Tibial nerve (tissue), 4 donors: ENCODE results near the gene DPP4. TPM values are rescaled to one million over a fixed set of nuclear protein-coding genes. Genes with fewer than 3 reads are reported as not detected.

ENCODE experiments used
- DNase-seq, 2 donors: peaks; one replicate each; pipeline ENCODE4 v3.0.0-alpha.2; 2019; ENCODE audit warnings: low spot score in 2 of 2
- H3K27ac ChIP-seq, 4 donors: fragments of 200-600 bp; sonication (generic) in 3 of 4; one replicate each; pipeline ENCODE4 v1.5.1; 2017 to 2019; ENCODE audit warnings: mild to moderate bottlenecking in 1 of 4
- H3K27me3 ChIP-seq, 2 donors: fragments of 200-600 bp; sonication (generic) in 1 of 2; one replicate each; pipeline versions ENCODE4 v1.5.1 to v1.6.0; 2017 to 2019
- H3K36me3 ChIP-seq, 3 donors: fragments of 200-600 bp; sonication (generic); one replicate each; pipeline ENCODE4 v1.5.1; 2018 to 2019
- H3K4me1 ChIP-seq, 4 donors: fragments of 200-600 bp; sonication (generic) in 3 of 4; one replicate each; pipeline ENCODE4 v1.5.1; 2017 to 2019
- H3K4me3 ChIP-seq, 4 donors: fragments of 200-600 bp; sonication (generic) in 3 of 4; one replicate each; pipeline ENCODE4 v1.5.1; 2017 to 2019; ENCODE audit warnings: mild to moderate bottlenecking in 1 of 4, moderate library complexity in 1 of 4
- H3K9me3 ChIP-seq, 4 donors: fragments of 200-600 bp; sonication (generic) in 3 of 4; one replicate each; pipeline ENCODE4 v1.5.1; 2017 to 2019
- CTCF ChIP-seq, 5 experiments: fragments of 200-600 bp in 3 of 5; fragments of 450-650 bp in 2 of 5; sonication (generic) in 3 of 5; IDR thresholded peaks; one replicate each; pipeline ENCODE4 v1.5.1; 2016 to 2019; ENCODE audit warnings: antibody characterized with exemption in 5 of 5, mild to moderate bottlenecking in 3 of 5, moderate library complexity in 2 of 5
- EP300 ChIP-seq, 2 donors: sonication (generic); formaldehyde crosslinking; IDR thresholded peaks; one replicate each; pipeline ENCODE4 v1.6.1; 2017; ENCODE audit warnings: antibody characterized with exemption in 2 of 2, mild to moderate bottlenecking in 1 of 2
- POLR2A ChIP-seq, 2 donors: fragments of 450-650 bp; IDR thresholded peaks; one replicate each; pipeline ENCODE4 v1.6.1; 2017; ENCODE audit warnings: antibody characterized with exemption in 2 of 2, mild to moderate bottlenecking in 2 of 2, moderate library complexity in 2 of 2
- WGBS, 2 donors: methylation state at CpG; one replicate each; pipeline ENCODE4 v1.1.5; 2018; 5-methylcytosine and 5-hydroxymethylcytosine counted together
- total RNA-seq, 4 donors: library from RNA; depleted of rRNA; stranded (reverse); fragments of >200 nt; gene quantifications; one replicate each; pipeline ENCODE4 v1.1.0, GENCODE V29; 2016

DPP4 gene
- total RNA-seq, 4 donors from 2014 or later, result 5.2 to 22.8 (median 17.3) TPM

GRCh38 chr2:161991991-161992390 lies 82.0 kb downstream of the DPP4 start:
- Histone ChIP-seq H3K36me3 (no peaks in the 10 kb centered on the region), H3K4me3 (no peak overlapping the region), H3K4me1 (peaks cover 0 to 12% (median 1%) of the 10 kb centered on the region in 4 donors), H3K9me3 (no peaks in the 10 kb centered on the region), H3K27ac (no peak overlapping the region), H3K27me3 (no peaks in the 10 kb centered on the region)
- no peak for DNase-seq
- TF ChIP-seq EP300 (IDR thresholded peaks at IDR 0.05) (no peak), CTCF (IDR thresholded peaks at IDR 0.05) (no peak), POLR2A (IDR thresholded peaks at IDR 0.05) (no peak)
- 68 to 88% methylated on average over 1 of the region's 1 CpG for WGBS, 2 donors

- H3K4me1 ChIP-seq, result peaks cover 0 to 12% (median 1%) of the 10 kb centered on the region in 4 donors
- no peak overlapping the region for H3K4me3 ChIP-seq
- 87 to 88% methylated on average over 1 of the region's 1 CpG for WGBS, 2 donors
- TF ChIP-seq EP300 (IDR thresholded peaks at IDR 0.05) (no peak), POLR2A (IDR thresholded peaks at IDR 0.05) (no peak), CTCF (IDR thresholded peaks at IDR 0.05) (no peak)
- H3K27me3 ChIP-seq, result no peaks in the 10 kb centered on the region
- H3K36me3 ChIP-seq, result no peaks in the 10 kb centered on the region
- H3K27ac ChIP-seq, result no peak overlapping the region
- no peak for DNase-seq
- no peaks in the 10 kb centered on the region for H3K9me3 ChIP-seq
Measured at GRCh38 chr2:161990741-161991140, 83.3 kb downstream of the DPP4 start.

GRCh38 chr2:161990036-161990435 lies 84.0 kb downstream of the DPP4 start:
- Histone ChIP-seq H3K36me3 (no peaks in the 10 kb centered on the region), H3K27ac (no peak overlapping the region), H3K27me3 (no peaks in the 10 kb centered on the region), H3K9me3 (no peaks in the 10 kb centered on the region), H3K4me3 (no peak overlapping the region), H3K4me1 (peaks cover 0 to 11% (median 1%) of the 10 kb centered on the region in 4 donors)
- WGBS, 2 donors, result 81 to 87% methylated on average over 2 of the region's 2 CpGs
- DNase-seq, result no peak
- TF ChIP-seq POLR2A (IDR thresholded peaks at IDR 0.05) (no peak), CTCF (IDR thresholded peaks at IDR 0.05) (no peak), EP300 (IDR thresholded peaks at IDR 0.05) (no peak)

GRCh38 chr2:161988589-161988988 lies 85.4 kb downstream of the DPP4 start:
- no peak overlapping the region for H3K4me3 ChIP-seq
- no peak for TF ChIP-seq CTCF (IDR thresholded peaks at IDR 0.05)
- no peak for TF ChIP-seq EP300 (IDR thresholded peaks at IDR 0.05)
- no peak for TF ChIP-seq POLR2A (IDR thresholded peaks at IDR 0.05)
- H3K36me3 ChIP-seq, result no peaks in the 10 kb centered on the region
- 95 to 100% methylated on average over 1 of the region's 1 CpG for WGBS, 2 donors
- peaks cover 0 to 3% (median 0%) of the 10 kb centered on the region in 4 donors for H3K4me1 ChIP-seq
- H3K27ac ChIP-seq, result no peak overlapping the region
- no peaks in the 10 kb centered on the region for H3K27me3 ChIP-seq
- no peak for DNase-seq
- no peaks in the 10 kb centered on the region for H3K9me3 ChIP-seq

GRCh38 chr2:161987311-161987710 lies 86.7 kb downstream of the DPP4 start:
- no peak overlapping the region for H3K27ac ChIP-seq
- no peak overlapping the region for H3K4me3 ChIP-seq
- no peaks in the 10 kb centered on the region for H3K27me3 ChIP-seq
- TF ChIP-seq EP300 (IDR thresholded peaks at IDR 0.05) (no peak), POLR2A (IDR thresholded peaks at IDR 0.05) (no peak), CTCF (IDR thresholded peaks at IDR 0.05) (no peak)
- WGBS, 2 donors, result 88 to 91% methylated on average over 2 of the region's 2 CpGs
- H3K9me3 ChIP-seq, result no peaks in the 10 kb centered on the region
- H3K4me1 ChIP-seq, result no peaks in the 10 kb centered on the region
- no peak for DNase-seq
- H3K36me3 ChIP-seq, result no peaks in the 10 kb centered on the region
